Neural progenitor cell (in vitro differentiated cells): ENCODE measurements around the gene RAB3IL1.

Experiments
- EZH2 ChIP-seq: fragments of 200-600 bp; sonication (generic); IDR thresholded peaks from 2 replicates; pipeline ENCODE4 v1.6.1; 2017; ENCODE audit warnings: antibody characterized with exemption, mild to moderate bottlenecking, moderate library complexity
- EZH2phosphoT487 ChIP-seq: fragments of 200-600 bp; sonication (generic); IDR thresholded peaks from 2 replicates; pipeline ENCODE4 v1.6.1; 2017; ENCODE audit warnings: antibody characterized with exemption
- TF ChIP-seq, protein P1 (sequence below): fragments of 200-600 bp; sonication (generic); IDR thresholded peaks from 2 replicates; pipeline ENCODE4 v1.5.1; 2017; ENCODE audit warnings: antibody characterized with exemption, mild to moderate bottlenecking

DNA sequence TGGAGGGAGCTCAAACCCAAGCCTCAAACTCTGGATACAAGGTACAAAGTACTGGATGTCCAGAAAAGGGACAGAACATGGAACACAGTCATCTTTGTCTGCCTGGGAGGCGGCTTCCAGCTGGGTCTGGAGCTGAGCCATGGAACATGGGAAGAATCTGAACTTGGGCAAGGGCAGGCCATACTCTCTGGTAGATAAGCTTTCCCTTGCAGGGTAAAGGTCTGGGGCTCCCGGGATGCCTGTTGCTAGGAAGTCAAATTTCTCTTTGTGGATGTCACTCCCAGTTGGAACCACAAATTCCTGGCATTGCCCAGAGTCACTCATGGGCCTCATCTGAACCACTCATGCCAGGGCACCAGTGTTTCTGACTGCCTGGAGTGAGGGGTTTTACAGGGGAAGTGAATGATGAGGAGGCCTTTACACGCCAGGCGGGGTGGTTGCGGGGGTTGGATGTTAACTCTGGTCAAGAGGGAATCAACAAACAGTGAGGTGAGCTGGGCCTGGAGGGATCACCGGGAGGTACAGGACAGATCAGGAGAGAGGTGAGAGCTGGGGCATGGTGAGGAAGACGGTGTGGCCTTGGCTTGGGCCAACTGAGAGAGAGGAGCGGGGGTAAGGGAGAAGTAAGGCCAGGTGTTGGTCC lies 44.3 kb upstream of the RAB3IL1 start:
- TF ChIP-seq, protein P1, sequence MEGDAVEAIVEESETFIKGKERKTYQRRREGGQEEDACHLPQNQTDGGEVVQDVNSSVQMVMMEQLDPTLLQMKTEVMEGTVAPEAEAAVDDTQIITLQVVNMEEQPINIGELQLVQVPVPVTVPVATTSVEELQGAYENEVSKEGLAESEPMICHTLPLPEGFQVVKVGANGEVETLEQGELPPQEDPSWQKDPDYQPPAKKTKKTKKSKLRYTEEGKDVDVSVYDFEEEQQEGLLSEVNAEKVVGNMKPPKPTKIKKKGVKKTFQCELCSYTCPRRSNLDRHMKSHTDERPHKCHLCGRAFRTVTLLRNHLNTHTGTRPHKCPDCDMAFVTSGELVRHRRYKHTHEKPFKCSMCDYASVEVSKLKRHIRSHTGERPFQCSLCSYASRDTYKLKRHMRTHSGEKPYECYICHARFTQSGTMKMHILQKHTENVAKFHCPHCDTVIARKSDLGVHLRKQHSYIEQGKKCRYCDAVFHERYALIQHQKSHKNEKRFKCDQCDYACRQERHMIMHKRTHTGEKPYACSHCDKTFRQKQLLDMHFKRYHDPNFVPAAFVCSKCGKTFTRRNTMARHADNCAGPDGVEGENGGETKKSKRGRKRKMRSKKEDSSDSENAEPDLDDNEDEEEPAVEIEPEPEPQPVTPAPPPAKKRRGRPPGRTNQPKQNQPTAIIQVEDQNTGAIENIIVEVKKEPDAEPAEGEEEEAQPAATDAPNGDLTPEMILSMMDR, result no peak
- no peak for TF ChIP-seq EZH2
- TF ChIP-seq EZH2phosphoT487, result no peak
